Testis (tissue), 2 donors: Measurements from ENCODE around the gene CFB.

Experiments used
- POLR2A ChIP-seq: fragments of 450-650 bp; IDR thresholded peaks from one replicate; pipeline ENCODE4 v1.6.1; 2017; ENCODE audit warnings: antibody characterized with exemption, mild to moderate bottlenecking, moderate library complexity
- TF ChIP-seq, protein P1 (sequence below), 3 experiments: fragments of 450-650 bp in 2 of 3; fragments of 200-600 bp in 1 of 3; sonication (generic) in 1 of 3; IDR thresholded peaks; one replicate each; pipeline ENCODE4 v1.5.1; 2016 to 2019; ENCODE audit warnings: antibody characterized with exemption in 3 of 3, mild to moderate bottlenecking in 2 of 3, moderate library complexity in 1 of 3

DNA sequence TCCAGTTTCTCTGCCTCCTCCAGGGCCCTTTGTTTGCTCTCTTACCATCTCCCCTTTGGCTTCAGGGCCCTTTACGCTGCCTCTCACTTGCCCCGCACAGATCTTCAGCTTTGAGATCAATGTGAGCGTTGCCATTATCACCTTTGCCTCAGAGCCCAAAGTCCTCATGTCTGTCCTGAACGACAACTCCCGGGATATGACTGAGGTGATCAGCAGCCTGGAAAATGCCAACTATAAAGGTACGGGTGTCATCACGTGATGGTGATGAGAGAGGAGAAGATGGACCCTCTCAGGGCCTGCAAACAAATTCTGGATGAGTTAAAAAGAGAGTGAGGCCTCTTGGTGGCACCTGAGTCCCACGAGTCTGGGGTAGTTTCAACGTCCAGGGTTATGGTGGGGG, 10.1 kb upstream of the CFB start:
- TF ChIP-seq, protein P1, sequence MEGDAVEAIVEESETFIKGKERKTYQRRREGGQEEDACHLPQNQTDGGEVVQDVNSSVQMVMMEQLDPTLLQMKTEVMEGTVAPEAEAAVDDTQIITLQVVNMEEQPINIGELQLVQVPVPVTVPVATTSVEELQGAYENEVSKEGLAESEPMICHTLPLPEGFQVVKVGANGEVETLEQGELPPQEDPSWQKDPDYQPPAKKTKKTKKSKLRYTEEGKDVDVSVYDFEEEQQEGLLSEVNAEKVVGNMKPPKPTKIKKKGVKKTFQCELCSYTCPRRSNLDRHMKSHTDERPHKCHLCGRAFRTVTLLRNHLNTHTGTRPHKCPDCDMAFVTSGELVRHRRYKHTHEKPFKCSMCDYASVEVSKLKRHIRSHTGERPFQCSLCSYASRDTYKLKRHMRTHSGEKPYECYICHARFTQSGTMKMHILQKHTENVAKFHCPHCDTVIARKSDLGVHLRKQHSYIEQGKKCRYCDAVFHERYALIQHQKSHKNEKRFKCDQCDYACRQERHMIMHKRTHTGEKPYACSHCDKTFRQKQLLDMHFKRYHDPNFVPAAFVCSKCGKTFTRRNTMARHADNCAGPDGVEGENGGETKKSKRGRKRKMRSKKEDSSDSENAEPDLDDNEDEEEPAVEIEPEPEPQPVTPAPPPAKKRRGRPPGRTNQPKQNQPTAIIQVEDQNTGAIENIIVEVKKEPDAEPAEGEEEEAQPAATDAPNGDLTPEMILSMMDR (IDR thresholded peaks at IDR 0.05) = no peak
- no peak for TF ChIP-seq POLR2A
